Right lobe of liver (tissue), 4 donors: ENCODE data around the gene AFAP1.

Experiments
- POLR2A ChIP-seq: fragments of 450-650 bp; IDR thresholded peaks from one replicate; pipeline ENCODE4 v1.6.1; 2017; ENCODE audit warnings: antibody characterized with exemption, mild to moderate bottlenecking
- TF ChIP-seq, protein P1 (sequence below), 4 donors: fragments of 200-600 bp in 3 of 4; fragments of 450-650 bp in 1 of 4; IDR thresholded peaks; one replicate each; pipeline versions ENCODE4 v1.5.1 to v1.8.0; 2016 to 2022; ENCODE audit warnings: antibody characterized with exemption in 4 of 4, mild to moderate bottlenecking in 2 of 4
- donor health status: DM: no; HTN: no; CAD: no.
- donor health status: DM: no; HTN: no; CAD: no.
- donor health status: DM: no; HTN: yes; CAD: no.

DNA sequence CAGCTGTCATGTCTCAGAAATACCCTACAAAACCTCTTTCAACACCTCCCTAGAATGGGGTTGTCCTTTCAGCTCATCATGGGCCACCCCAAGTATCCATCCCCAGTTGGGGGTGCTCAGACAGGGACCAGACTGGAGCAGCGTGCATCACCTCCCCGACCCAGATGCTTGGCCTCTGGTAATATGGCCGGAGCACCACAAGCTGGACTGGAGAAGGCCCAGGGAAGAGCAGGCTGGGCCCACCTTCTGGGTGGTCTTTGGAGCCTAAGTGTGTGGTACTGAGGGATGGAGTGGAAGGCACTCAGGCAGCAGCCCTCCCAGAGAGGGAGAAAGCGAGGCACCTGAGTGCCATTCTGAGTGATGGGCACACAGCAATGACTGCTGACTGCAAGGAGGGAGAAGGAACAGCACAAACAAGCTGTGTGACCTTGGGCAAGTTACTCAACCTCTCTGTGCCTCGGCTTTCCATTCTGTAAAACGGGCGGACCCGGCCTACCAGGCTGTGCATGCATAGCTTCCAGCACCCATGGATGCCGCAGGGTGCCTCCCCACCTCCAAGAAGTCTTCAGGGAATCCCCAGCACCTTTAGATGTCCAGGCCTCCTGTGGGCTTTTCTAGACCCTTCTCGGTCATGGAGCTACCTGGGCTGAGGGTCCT lies 228.2 kb downstream of the AFAP1 start:
- TF ChIP-seq, protein P1, sequence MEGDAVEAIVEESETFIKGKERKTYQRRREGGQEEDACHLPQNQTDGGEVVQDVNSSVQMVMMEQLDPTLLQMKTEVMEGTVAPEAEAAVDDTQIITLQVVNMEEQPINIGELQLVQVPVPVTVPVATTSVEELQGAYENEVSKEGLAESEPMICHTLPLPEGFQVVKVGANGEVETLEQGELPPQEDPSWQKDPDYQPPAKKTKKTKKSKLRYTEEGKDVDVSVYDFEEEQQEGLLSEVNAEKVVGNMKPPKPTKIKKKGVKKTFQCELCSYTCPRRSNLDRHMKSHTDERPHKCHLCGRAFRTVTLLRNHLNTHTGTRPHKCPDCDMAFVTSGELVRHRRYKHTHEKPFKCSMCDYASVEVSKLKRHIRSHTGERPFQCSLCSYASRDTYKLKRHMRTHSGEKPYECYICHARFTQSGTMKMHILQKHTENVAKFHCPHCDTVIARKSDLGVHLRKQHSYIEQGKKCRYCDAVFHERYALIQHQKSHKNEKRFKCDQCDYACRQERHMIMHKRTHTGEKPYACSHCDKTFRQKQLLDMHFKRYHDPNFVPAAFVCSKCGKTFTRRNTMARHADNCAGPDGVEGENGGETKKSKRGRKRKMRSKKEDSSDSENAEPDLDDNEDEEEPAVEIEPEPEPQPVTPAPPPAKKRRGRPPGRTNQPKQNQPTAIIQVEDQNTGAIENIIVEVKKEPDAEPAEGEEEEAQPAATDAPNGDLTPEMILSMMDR (IDR thresholded peaks at IDR 0.05), result no peak
- no peak for TF ChIP-seq POLR2A
